DOHH2 (cell line): ENCODE results near the gene KDM1A.

Experiments
- H3F3A ChIP-seq: fragments of 200-600 bp; sonication (generic), shearing (Covaris generic); 2 replicates; pipeline ENCODE4 v1.6.0; 2016; ENCODE audit warnings: antibody characterized with exemption, mild to moderate bottlenecking; ENCODE audit not compliant: control insufficient read depth, insufficient read depth
- H3K27ac ChIP-seq: fragments of 200-600 bp; sonication (generic); 2 replicates; pipeline ENCODE4 v1.5.1; 2014; ENCODE audit warnings: low read depth, mild to moderate bottlenecking, low read length, moderate library complexity
- H3K27me3 ChIP-seq: fragments of 200-600 bp; sonication (generic); 2 replicates; pipeline ENCODE4 v1.6.1; 2014; ENCODE audit warnings: mild to moderate bottlenecking, low read length, mixed read lengths; ENCODE audit not compliant: control insufficient read depth
- H3K36me3 ChIP-seq: fragments of 200-600 bp; sonication (generic); 2 replicates; pipeline ENCODE4 v1.6.1; 2014; ENCODE audit warnings: mild to moderate bottlenecking, low read length, moderate library complexity, mixed read lengths; ENCODE audit not compliant: control insufficient read depth
- H3K4me1 ChIP-seq: fragments of 200-600 bp; sonication (generic); 2 replicates; pipeline ENCODE4 v1.6.1; 2014; ENCODE audit warnings: mild to moderate bottlenecking, low read length, mixed read lengths; ENCODE audit not compliant: control insufficient read depth
- H3K4me2 ChIP-seq: fragments of 200-600 bp; sonication (generic); 2 replicates; pipeline ENCODE4 v1.6.0; 2014; ENCODE audit warnings: mild to moderate bottlenecking, low read length, moderate library complexity
- H3K4me3 ChIP-seq: fragments of 200-600 bp; sonication (generic); 2 replicates; pipeline ENCODE4 v1.5.1; 2014; ENCODE audit warnings: mild to moderate bottlenecking, low read length, mixed read lengths
- H3K79me2 ChIP-seq: fragments of 200-600 bp; sonication (generic); 2 replicates; pipeline ENCODE4 v1.6.1; 2014; ENCODE audit warnings: mild to moderate bottlenecking, low read length, mixed read lengths; ENCODE audit not compliant: control insufficient read depth
- H3K9me2 ChIP-seq: fragments of 200-600 bp; sonication (generic); replicated peaks from 2 replicates; pipeline ENCODE4 v1.6.1; 2014; ENCODE audit warnings: mild to moderate bottlenecking, low read length, mixed read lengths; ENCODE audit not compliant: control insufficient read depth
- H3K9me3 ChIP-seq: fragments of 200-600 bp; sonication (generic); 2 replicates; pipeline ENCODE4 v1.6.1; 2014; ENCODE audit warnings: antibody characterized with exemption, low read length, mixed read lengths; ENCODE audit not compliant: control insufficient read depth, insufficient read depth
- H4K20me1 ChIP-seq: fragments of 200-600 bp; sonication (generic); 2 replicates; pipeline ENCODE4 v1.6.0; 2014; ENCODE audit warnings: low read depth, mild to moderate bottlenecking, antibody characterized with exemption, low read length, moderate library complexity; ENCODE audit not compliant: control insufficient read depth, insufficient read depth
- EZH2phosphoT487 ChIP-seq: fragments of 200-600 bp; sonication (generic); IDR thresholded peaks from 2 replicates; pipeline ENCODE4 v1.6.1; 2017; ENCODE audit warnings: borderline replicate concordance, mild to moderate bottlenecking, antibody characterized with exemption, low read length, moderate library complexity, mixed read lengths
- TF ChIP-seq, protein P1 (sequence below): fragments of 200-600 bp; sonication (generic); IDR thresholded peaks from one replicate; pipeline ENCODE4 v1.5.1; 2014; ENCODE audit warnings: antibody characterized with exemption, mild to moderate bottlenecking, low read depth, low read length; ENCODE audit not compliant: poor library complexity, severe bottlenecking

The KDM1A gene

GRCh38 chr1:23051290-23051909 is 32.1 kb downstream of the KDM1A start:
- H3K4me1 ChIP-seq: no peaks in the 10 kb centered on the region
- no peak for TF ChIP-seq EZH2phosphoT487
- TF ChIP-seq, protein P1, sequence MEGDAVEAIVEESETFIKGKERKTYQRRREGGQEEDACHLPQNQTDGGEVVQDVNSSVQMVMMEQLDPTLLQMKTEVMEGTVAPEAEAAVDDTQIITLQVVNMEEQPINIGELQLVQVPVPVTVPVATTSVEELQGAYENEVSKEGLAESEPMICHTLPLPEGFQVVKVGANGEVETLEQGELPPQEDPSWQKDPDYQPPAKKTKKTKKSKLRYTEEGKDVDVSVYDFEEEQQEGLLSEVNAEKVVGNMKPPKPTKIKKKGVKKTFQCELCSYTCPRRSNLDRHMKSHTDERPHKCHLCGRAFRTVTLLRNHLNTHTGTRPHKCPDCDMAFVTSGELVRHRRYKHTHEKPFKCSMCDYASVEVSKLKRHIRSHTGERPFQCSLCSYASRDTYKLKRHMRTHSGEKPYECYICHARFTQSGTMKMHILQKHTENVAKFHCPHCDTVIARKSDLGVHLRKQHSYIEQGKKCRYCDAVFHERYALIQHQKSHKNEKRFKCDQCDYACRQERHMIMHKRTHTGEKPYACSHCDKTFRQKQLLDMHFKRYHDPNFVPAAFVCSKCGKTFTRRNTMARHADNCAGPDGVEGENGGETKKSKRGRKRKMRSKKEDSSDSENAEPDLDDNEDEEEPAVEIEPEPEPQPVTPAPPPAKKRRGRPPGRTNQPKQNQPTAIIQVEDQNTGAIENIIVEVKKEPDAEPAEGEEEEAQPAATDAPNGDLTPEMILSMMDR: no peak
- no peaks in the 10 kb centered on the region for H3K27me3 ChIP-seq
- H3K79me2 ChIP-seq: peaks cover 26% of the 10 kb centered on the region
- H4K20me1 ChIP-seq: peaks cover 4% of the 10 kb centered on the region; the same call in 1 of the 2 replicates
- H3K4me3 ChIP-seq: no peak overlapping the region
- no peaks in the 10 kb centered on the region for H3K9me2 ChIP-seq
- H3K36me3 ChIP-seq: peaks cover 61% of the 10 kb centered on the region
- H3K4me2 ChIP-seq: no peak overlapping the region
- H3F3A ChIP-seq: no peaks in the 10 kb centered on the region; the same call in 1 of the 2 replicates
- H3K9me3 ChIP-seq: no peaks in the 10 kb centered on the region
- H3K27ac ChIP-seq: no peak overlapping the region

- peaks cover 4% of the 10 kb centered on the region; the same call in 1 of the 2 replicates for H4K20me1 ChIP-seq
- H3K9me3 ChIP-seq: no peaks in the 10 kb centered on the region
Measured at GRCh38 chr1:23057301-23057700, 38.0 kb downstream of the KDM1A start.

GRCh38 chr1:23062271-23062670 is 43.0 kb downstream of the KDM1A start:
- no peaks in the 10 kb centered on the region for H3K79me2 ChIP-seq
- H3K9me3 ChIP-seq: no peaks in the 10 kb centered on the region
- H3K9me2 ChIP-seq: no peaks in the 10 kb centered on the region
- no peaks in the 10 kb centered on the region for H3K27me3 ChIP-seq
- TF ChIP-seq, protein P1: no peak
- TF ChIP-seq EZH2phosphoT487: no peak
- no peaks in the 10 kb centered on the region for H3K4me1 ChIP-seq
- no peak overlapping the region for H3K27ac ChIP-seq
- no peaks in the 10 kb centered on the region for H3F3A ChIP-seq
- H3K36me3 ChIP-seq: peaks cover 88% of the 10 kb centered on the region
- no peak overlapping the region for H3K4me3 ChIP-seq
- no peak overlapping the region for H3K4me2 ChIP-seq
- H4K20me1 ChIP-seq: no peaks in the 10 kb centered on the region

More at GRCh38 chr1:23057301-23057700, 38.0 kb downstream of the KDM1A start:
- Histone ChIP-seq H3K4me2 (no peak overlapping the region), H3K4me1 (no peaks in the 10 kb centered on the region), H3K4me3 (no peak overlapping the region), H3K79me2 (peaks cover 5% of the 10 kb centered on the region), H3K36me3 (peaks cover 89% of the 10 kb centered on the region), H3F3A (no peaks in the 10 kb centered on the region), H3K27ac (no peak overlapping the region), H3K27me3 (no peaks in the 10 kb centered on the region), H3K9me2 (no peaks in the 10 kb centered on the region)
- TF ChIP-seq EZH2phosphoT487: no peak
- TF ChIP-seq, protein P1: no peak
